ENCODE measurements around the gene CA11. TPM values are rescaled to one million over a fixed set of nuclear protein-coding genes. Genes with fewer than 3 reads are reported as not detected.

The CA11 gene
- total and polyA plus RNA-seq, 5 donors from 2014 or later, result 4.1 to 10.4 (median 6.1) TPM

- no peak for DNase-seq
- Histone ChIP-seq H3K27ac (ENCODE audit: insufficient read depth, low read length, poor library complexity, severe bottlenecking) (peak overlapping the region; percentile 18), H3K9me3 (ENCODE audit: control insufficient read depth in 2 of 2, low read length in 2 of 2) (no peaks in the 10 kb centered on the region), H3K27me3 (ENCODE audit: control insufficient read depth, insufficient read depth, low read length) (no peaks in the 10 kb centered on the region), H3K4me3 (ENCODE audit: low read depth, low read length) (no peak overlapping the region), H3K36me3 (ENCODE audit: control insufficient read depth, insufficient read depth, low read length) (peaks cover 27% of the 10 kb centered on the region), H3K4me1 (ENCODE audit: control insufficient read depth, insufficient read depth, low read length, poor library complexity, severe bottlenecking) (peaks cover 33% of the 10 kb centered on the region)
- no peaks in the 10 kb centered on the region for H3K9me3 Mint-ChIP-seq
- peaks cover 4 to 51% (median 28%) of the 10 kb centered on the region in 4 donors for H3K4me1 Mint-ChIP-seq
- no peak for ATAC-seq (ENCODE audit: low read depth in 2 of 2)
- H3K27me3 Mint-ChIP-seq, result no peaks in the 10 kb centered on the region
- H3K4me3 Mint-ChIP-seq, result peak overlapping the region; percentile 76 to 100 (median 97)
- peaks cover 17% of the 10 kb centered on the region for H3K36me3 Mint-ChIP-seq
- peak overlapping the region in 1 of 3 donors; percentile 83 for H3K27ac Mint-ChIP-seq
Measured at GRCh38 chr19:48616041-48616436, 29.9 kb downstream of the CA11 start.

GRCh38 chr19:48615231-48616040 is 30.6 kb downstream of the CA11 start:
- Histone ChIP-seq H3K4me3 (ENCODE audit: low read depth, low read length) (no peak overlapping the region), H3K27me3 (ENCODE audit: control insufficient read depth, insufficient read depth, low read length) (no peaks in the 10 kb centered on the region), H3K36me3 (ENCODE audit: control insufficient read depth, insufficient read depth, low read length) (peaks cover 27% of the 10 kb centered on the region), H3K27ac (ENCODE audit: insufficient read depth, low read length, poor library complexity, severe bottlenecking) (no peak overlapping the region), H3K9me3 (ENCODE audit: control insufficient read depth in 2 of 2, low read length in 2 of 2) (no peaks in the 10 kb centered on the region), H3K4me1 (ENCODE audit: control insufficient read depth, insufficient read depth, low read length, poor library complexity, severe bottlenecking) (peaks cover 33% of the 10 kb centered on the region)
- Mint-ChIP-seq H3K9me3 (no peaks in the 10 kb centered on the region), H3K27me3 (no peaks in the 10 kb centered on the region), H3K4me1 (peaks cover 4 to 51% (median 28%) of the 10 kb centered on the region in 4 donors), H3K4me3 (peak overlapping the region in 2 of 4 donors; percentile 28 to 100), H3K27ac (no peak overlapping the region), H3K36me3 (peaks cover 17% of the 10 kb centered on the region)
- DNase-seq (no peak), ATAC-seq (ENCODE audit: low read depth in 2 of 2) (no peak)

- H3K4me3 Mint-ChIP-seq, result peak within 1 kb of the TSS in 2 of 4 donors; percentile 28 to 100
Measured at GRCh38 chr19:48614436-48615230, 31.4 kb downstream of the CA11 start, which contains the start of gene FAM83E. FAM83E (minus strand) TSS chr19:48615076; CDS start chr19:48613372, 1,704 bp downstream.

GRCh38 chr19:48613852-48614435 is 32.0 kb downstream of the CA11 start:
- peak overlapping the region in 2 of 3 donors; percentile 36 to 67 for H3K27ac Mint-ChIP-seq
- ATAC-seq (ENCODE audit: low read depth in 2 of 2) (no peak), DNase-seq (no peak)
- H3K9me3 ChIP-seq (ENCODE audit: control insufficient read depth in 2 of 2, low read length in 2 of 2), result no peaks in the 10 kb centered on the region
- peaks cover 17% of the 10 kb centered on the region for H3K36me3 Mint-ChIP-seq
- no peak overlapping the region for H3K4me3 ChIP-seq (ENCODE audit: low read depth, low read length)
- H3K27me3 ChIP-seq (ENCODE audit: control insufficient read depth, insufficient read depth, low read length), result no peaks in the 10 kb centered on the region
- peaks cover 27% of the 10 kb centered on the region for H3K36me3 ChIP-seq (ENCODE audit: control insufficient read depth, insufficient read depth, low read length)
- no peak overlapping the region for H3K27ac ChIP-seq (ENCODE audit: insufficient read depth, low read length, poor library complexity, severe bottlenecking)
- no peaks in the 10 kb centered on the region for H3K27me3 Mint-ChIP-seq
- H3K4me3 Mint-ChIP-seq, result peak overlapping the region in 1 of 4 donors; percentile 65
- peaks cover under 1 to 36% (median 18%) of the 10 kb centered on the region in 4 donors for H3K4me1 Mint-ChIP-seq
- H3K9me3 Mint-ChIP-seq, result no peaks in the 10 kb centered on the region
- H3K4me1 ChIP-seq (ENCODE audit: control insufficient read depth, insufficient read depth, low read length, poor library complexity, severe bottlenecking), result peaks cover 28% of the 10 kb centered on the region

More at GRCh38 chr19:48614436-48615230, 31.4 kb downstream of the CA11 start, which contains the start of gene FAM83E:
- Histone ChIP-seq H3K36me3 (ENCODE audit: control insufficient read depth, insufficient read depth, low read length) (peaks cover 27% of the 10 kb centered on the region), H3K4me1 (ENCODE audit: control insufficient read depth, insufficient read depth, low read length, poor library complexity, severe bottlenecking) (peaks cover 29% of the 10 kb centered on the region), H3K27ac (ENCODE audit: insufficient read depth, low read length, poor library complexity, severe bottlenecking) (no peak within 1 kb of the TSS), H3K4me3 (ENCODE audit: low read depth, low read length) (no peak within 1 kb of the TSS), H3K27me3 (ENCODE audit: control insufficient read depth, insufficient read depth, low read length) (no peaks in the 10 kb centered on the region), H3K9me3 (ENCODE audit: control insufficient read depth in 2 of 2, low read length in 2 of 2) (no peaks in the 10 kb centered on the region)
- H3K27me3 Mint-ChIP-seq, result no peaks in the 10 kb centered on the region
- peaks cover 4 to 43% (median 23%) of the 10 kb centered on the region in 4 donors for H3K4me1 Mint-ChIP-seq
- no peaks in the 10 kb centered on the region for H3K9me3 Mint-ChIP-seq
- ATAC-seq (ENCODE audit: low read depth in 2 of 2) (no peak), DNase-seq (no peak)
- H3K27ac Mint-ChIP-seq, result peak within 1 kb of the TSS in 2 of 3 donors; percentile 36 to 67
- H3K36me3 Mint-ChIP-seq, result peaks cover 17% of the 10 kb centered on the region

- Histone ChIP-seq H3K4me3 (ENCODE audit: low read depth, low read length) (no peak overlapping the region), H3K9me3 (ENCODE audit: control insufficient read depth in 2 of 2, low read length in 2 of 2) (no peaks in the 10 kb centered on the region), H3K4me1 (ENCODE audit: control insufficient read depth, insufficient read depth, low read length, poor library complexity, severe bottlenecking) (peaks cover 30% of the 10 kb centered on the region), H3K27me3 (ENCODE audit: control insufficient read depth, insufficient read depth, low read length) (no peaks in the 10 kb centered on the region), H3K27ac (ENCODE audit: insufficient read depth, low read length, poor library complexity, severe bottlenecking) (no peak overlapping the region), H3K36me3 (ENCODE audit: control insufficient read depth, insufficient read depth, low read length) (peaks cover 27% of the 10 kb centered on the region)
- Mint-ChIP-seq H3K9me3 (no peaks in the 10 kb centered on the region), H3K4me1 (peaks cover 0 to 29% (median 19%) of the 10 kb centered on the region in 4 donors), H3K36me3 (peaks cover 17% of the 10 kb centered on the region), H3K27me3 (no peaks in the 10 kb centered on the region), H3K4me3 (peak overlapping the region in 1 of 4 donors; percentile 41), H3K27ac (peak overlapping the region in 1 of 3 donors; percentile 36)
- ATAC-seq (ENCODE audit: low read depth in 2 of 2), result no peak
- no peak for DNase-seq
Measured at GRCh38 chr19:48613024-48613851, 32.7 kb downstream of the CA11 start.

GRCh38 chr19:48611872-48612271 is 34.1 kb downstream of the CA11 start:
- Histone ChIP-seq H3K9me3 (ENCODE audit: control insufficient read depth in 2 of 2, low read length in 2 of 2) (no peaks in the 10 kb centered on the region), H3K36me3 (ENCODE audit: control insufficient read depth, insufficient read depth, low read length) (peaks cover 19% of the 10 kb centered on the region), H3K27ac (ENCODE audit: insufficient read depth, low read length, poor library complexity, severe bottlenecking) (no peak overlapping the region), H3K4me3 (ENCODE audit: low read depth, low read length) (no peak overlapping the region), H3K4me1 (ENCODE audit: control insufficient read depth, insufficient read depth, low read length, poor library complexity, severe bottlenecking) (peaks cover 16% of the 10 kb centered on the region), H3K27me3 (ENCODE audit: control insufficient read depth, insufficient read depth, low read length) (no peaks in the 10 kb centered on the region)
- peaks cover 0 to 15% (median 12%) of the 10 kb centered on the region in 4 donors for H3K4me1 Mint-ChIP-seq
- no peak overlapping the region for H3K4me3 Mint-ChIP-seq
- ATAC-seq (ENCODE audit: low read depth in 2 of 2) (no peak), DNase-seq (no peak)
- H3K9me3 Mint-ChIP-seq, result no peaks in the 10 kb centered on the region
- peaks cover 17% of the 10 kb centered on the region for H3K36me3 Mint-ChIP-seq
- no peak overlapping the region for H3K27ac Mint-ChIP-seq
- H3K27me3 Mint-ChIP-seq, result no peaks in the 10 kb centered on the region

Measured in CD4-positive, CD25-positive, alpha-beta regulatory T cell (primary cell).